ENCODE results near the gene KLK7.

GRCh38 chr19:51005248-51005647 is 21.5 kb upstream of the KLK7 start:
- TF ChIP-seq CTCF (IDR thresholded peaks at IDR 0.05) (no peak), POLR2A (IDR thresholded peaks at IDR 0.05) (no peak)

Measured in thyroid gland (tissue), 4 donors.